Mammary epithelial cell (primary cell): Measurements from ENCODE around the gene KRTAP5-5.

Experiments used
- EZH2 ChIP-seq: IDR thresholded peaks from 2 replicates; pipeline ENCODE4 v1.6.1; 2012; ENCODE audit warnings: low read length, inconsistent platforms, borderline replicate concordance
- TF ChIP-seq, protein P1 (sequence below), 2 donors: IDR thresholded peaks in 1 of 2; conservative IDR thresholded peaks in 1 of 2; 2 replicates each; pipeline ENCODE4 v1.5.1; 2011 to 2012; ENCODE audit warnings: inconsistent platforms in 2 of 2, low read length in 2 of 2, mild to moderate bottlenecking in 2 of 2, control low read depth in 1 of 2, low read depth in 1 of 2; ENCODE audit not compliant: insufficient read depth in 1 of 2; ENCODE audit errors: extremely low read depth in 1 of 2

DNA sequence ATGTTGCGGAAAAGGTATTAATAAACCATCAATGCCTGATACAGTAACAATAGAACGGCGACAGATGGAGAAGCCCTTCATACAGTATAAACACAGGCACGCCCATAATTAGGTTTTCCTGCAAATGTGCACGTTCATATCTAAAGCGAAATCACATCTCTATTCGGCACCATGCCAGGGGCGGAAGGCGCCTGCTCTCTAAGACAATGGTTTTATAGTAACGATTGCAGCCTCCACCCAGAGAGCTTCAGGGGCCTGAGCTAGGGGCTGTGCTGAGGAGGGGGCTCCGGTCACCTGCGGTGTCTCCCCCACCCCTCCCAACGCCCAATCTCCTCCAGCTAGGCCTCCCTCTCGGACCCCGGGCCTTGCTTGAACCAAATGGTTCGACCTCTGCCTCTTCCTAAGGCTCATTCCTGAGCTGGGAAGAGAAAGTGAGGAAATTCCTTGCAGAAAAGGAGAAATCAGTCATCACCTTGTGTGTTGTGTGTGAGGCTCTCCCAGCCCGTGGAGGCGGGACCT, 9.6 kb downstream of the KRTAP5-5 start:
- TF ChIP-seq, protein P1, sequence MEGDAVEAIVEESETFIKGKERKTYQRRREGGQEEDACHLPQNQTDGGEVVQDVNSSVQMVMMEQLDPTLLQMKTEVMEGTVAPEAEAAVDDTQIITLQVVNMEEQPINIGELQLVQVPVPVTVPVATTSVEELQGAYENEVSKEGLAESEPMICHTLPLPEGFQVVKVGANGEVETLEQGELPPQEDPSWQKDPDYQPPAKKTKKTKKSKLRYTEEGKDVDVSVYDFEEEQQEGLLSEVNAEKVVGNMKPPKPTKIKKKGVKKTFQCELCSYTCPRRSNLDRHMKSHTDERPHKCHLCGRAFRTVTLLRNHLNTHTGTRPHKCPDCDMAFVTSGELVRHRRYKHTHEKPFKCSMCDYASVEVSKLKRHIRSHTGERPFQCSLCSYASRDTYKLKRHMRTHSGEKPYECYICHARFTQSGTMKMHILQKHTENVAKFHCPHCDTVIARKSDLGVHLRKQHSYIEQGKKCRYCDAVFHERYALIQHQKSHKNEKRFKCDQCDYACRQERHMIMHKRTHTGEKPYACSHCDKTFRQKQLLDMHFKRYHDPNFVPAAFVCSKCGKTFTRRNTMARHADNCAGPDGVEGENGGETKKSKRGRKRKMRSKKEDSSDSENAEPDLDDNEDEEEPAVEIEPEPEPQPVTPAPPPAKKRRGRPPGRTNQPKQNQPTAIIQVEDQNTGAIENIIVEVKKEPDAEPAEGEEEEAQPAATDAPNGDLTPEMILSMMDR (conservative IDR thresholded peaks at IDR 0.05 in 1 of 2, IDR thresholded peaks at IDR 0.05 in 1 of 2; ENCODE audit: extremely low read depth in 1 of 2, insufficient read depth in 1 of 2, low read depth in 1 of 2, low read length in 2 of 2) = no peak
- no peak for TF ChIP-seq EZH2
